ENCODE measurements around the gene NR0B1. TPM values are rescaled to one million over a fixed set of nuclear protein-coding genes. Genes with fewer than 3 reads are reported as not detected.

Gene NR0B1
- 0.18 TPM in 1 of 2 replicates, not detected in the other for total RNA-seq

GRCh38 chrX:30309139-30309571, at the start of gene NR0B1:
Gene NR0B1, minus strand, starts transcription at chrX:30309390. Its CDS starts 27 bp downstream, at chrX:30309363.

Other genes with a start within 250 kb of the NR0B1 start
- not detected in 2 replicates for gene MAGEB2, start 93.8 kb downstream of the NR0B1 start, total RNA-seq
- not detected in 2 replicates for gene MAGEB3, start 78.7 kb downstream of the NR0B1 start, total RNA-seq
- gene MAGEB4, start 67.4 kb downstream of the NR0B1 start, total RNA-seq, result not detected in 2 replicates
- gene MAGEB1, start 62.2 kb downstream of the NR0B1 start, total RNA-seq, result not detected in 2 replicates

Data from smooth muscle cell of bladder (primary cell).